GM18951 (cell line): Measurements from ENCODE around the gene MIPOL1.
"Not testable (repeated sequence)": the region's sequence is repeated elsewhere in the genome, so short reads cannot be mapped to it uniquely, and the experiment has no call there.

ENCODE experiments used
- POLR2A ChIP-seq: IDR thresholded peaks from 4 replicates; pipeline ENCODE4 v1.6.1; 2011; ENCODE audit warnings: mild to moderate bottlenecking; ENCODE audit not compliant: insufficient read length, insufficient read depth; ENCODE audit errors: extremely low read depth
- in situ Hi-C: fragments of 300-500 bp; cut with MboI; formaldehyde crosslinking; loops from one replicate; pipeline ENCODE4 v1.12.0; 2022; ENCODE audit warnings: low sequenced_read_pairs, mixed read lengths, inconsistent platforms; ENCODE audit not compliant: unreplicated experiment

Gene MIPOL1

DNA sequence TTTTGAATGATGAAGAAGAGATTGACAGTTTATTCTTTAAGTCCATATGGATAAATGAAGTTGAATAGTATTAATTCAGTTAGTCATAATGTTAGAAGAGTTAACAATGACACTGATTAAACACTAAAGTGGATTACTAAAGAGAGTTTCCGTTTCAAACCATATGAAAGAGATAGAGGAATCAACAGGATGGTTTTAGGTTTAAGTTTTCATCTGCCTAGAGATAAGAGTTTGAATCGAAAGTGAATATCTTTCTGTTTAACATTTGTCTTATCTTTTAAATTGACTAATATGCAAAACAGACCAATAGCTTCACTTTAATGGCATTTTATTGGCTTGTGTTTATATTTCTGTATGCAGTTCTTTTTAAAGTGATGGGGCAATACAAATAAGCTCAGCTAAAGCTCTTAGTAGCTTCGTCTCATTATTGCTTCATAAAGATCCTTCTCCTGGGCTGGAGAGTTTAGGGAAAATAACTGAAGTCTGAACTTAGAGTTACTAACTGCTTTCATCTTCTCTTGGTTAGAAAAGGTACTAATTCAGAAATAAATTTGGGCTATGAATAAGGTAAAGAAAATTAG, 66.0 kb downstream of the MIPOL1 start:
- no peak for TF ChIP-seq POLR2A
- in situ Hi-C loops, result no loop called here

DNA sequence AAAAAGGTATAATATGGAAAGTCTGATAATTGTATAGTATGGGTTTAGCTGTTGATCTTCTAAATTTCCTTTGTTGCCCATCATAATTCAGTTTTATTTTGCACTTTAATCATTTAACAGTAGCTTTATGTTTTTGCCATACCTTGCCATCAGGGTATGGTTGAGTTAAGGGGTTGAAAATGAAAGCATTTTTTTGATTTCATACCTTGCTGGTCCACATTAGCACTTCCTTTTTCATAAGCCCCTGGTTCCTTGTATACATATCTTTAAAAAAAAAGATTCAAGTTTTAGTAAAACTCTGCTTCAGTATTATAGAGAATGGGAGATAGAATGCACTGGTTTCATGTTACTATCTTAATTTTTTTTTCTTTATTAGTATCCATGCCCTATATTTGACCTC, 71.1 kb downstream of the MIPOL1 start:
- no peak for TF ChIP-seq POLR2A
- in situ Hi-C loops, result no loop called here

DNA sequence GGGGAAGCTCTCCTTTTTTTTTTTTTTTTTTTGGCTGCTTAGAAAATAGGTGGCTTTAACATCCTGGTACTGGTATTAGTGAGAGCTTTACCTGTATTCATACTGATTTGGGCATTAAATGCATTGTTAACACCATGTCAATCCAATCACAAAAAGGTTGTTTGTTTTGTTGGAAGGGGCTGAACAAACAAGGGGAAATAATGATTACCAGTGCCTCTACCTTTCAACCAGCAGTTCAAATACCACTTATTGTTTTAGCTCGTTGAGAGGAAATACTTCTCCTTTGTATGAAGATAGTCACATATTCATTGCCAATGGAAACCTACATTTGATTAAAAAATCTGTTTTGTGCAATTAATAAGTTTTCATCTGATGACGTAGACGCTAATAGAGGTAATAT, 72.9 kb downstream of the MIPOL1 start:
- no peak for TF ChIP-seq POLR2A
- in situ Hi-C loops, result no loop called here

DNA sequence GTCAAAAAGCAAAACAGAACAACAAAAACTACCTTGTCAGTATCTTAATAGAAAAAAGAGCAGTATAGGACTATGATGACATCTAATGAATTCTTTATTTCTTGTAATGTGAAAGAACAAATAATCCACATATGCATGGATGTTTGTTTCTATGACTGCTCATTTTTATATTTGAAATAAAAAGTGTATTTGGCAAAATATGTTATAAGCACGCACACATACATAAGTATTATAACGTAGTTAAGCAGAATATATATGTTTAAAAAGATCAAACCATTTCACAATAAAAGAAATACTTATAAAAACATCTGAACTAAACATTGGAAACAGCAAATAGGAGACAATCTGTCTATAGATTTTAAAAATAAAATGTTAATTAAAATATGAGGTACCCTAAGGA, 74.8 kb downstream of the MIPOL1 start:
- in situ Hi-C loops, result no loop called here
- TF ChIP-seq POLR2A, result no peak

DNA sequence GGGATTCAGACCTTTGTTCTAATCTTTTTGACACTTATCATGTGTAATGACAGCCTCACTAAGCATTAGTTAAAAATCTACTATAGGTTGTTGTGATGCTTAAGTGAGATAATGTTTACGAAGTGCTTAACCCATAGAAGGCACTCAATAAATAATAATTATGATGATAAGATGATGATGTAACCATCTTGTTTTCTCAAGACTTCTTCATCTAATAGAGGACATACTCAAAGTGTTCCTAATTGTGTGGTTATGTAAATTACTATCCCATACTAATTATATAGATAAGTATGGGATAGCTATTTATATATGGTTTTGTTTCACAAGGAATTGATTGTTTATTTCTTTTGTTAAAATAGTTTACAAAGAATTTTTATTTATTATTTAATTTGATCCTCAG, 76.9 kb downstream of the MIPOL1 start:
- in situ Hi-C loops, result no loop called here

DNA sequence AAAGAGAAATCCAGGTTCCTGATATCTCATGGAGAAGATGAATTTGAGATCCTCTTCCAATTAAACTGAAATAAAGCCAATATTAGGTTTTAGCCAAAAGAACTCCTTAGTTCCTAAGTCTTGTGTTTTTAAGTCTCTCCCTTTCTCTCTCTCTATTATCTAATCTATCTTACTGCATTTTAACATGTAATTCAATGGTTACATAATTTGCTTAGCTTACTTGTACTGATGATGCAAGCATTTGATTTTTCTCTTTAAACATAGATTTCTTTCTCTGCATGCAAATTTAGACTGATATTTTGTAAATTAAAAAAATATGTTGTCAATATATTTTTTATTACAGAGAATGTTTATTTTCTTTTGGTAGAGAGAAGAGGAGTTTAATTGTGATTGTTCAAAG, 78.2 kb downstream of the MIPOL1 start:
- no peak for TF ChIP-seq POLR2A
- in situ Hi-C loops, result no loop called here

More for the DNA sequence above, 76.9 kb downstream of the MIPOL1 start:
- TF ChIP-seq POLR2A, result no peak

DNA sequence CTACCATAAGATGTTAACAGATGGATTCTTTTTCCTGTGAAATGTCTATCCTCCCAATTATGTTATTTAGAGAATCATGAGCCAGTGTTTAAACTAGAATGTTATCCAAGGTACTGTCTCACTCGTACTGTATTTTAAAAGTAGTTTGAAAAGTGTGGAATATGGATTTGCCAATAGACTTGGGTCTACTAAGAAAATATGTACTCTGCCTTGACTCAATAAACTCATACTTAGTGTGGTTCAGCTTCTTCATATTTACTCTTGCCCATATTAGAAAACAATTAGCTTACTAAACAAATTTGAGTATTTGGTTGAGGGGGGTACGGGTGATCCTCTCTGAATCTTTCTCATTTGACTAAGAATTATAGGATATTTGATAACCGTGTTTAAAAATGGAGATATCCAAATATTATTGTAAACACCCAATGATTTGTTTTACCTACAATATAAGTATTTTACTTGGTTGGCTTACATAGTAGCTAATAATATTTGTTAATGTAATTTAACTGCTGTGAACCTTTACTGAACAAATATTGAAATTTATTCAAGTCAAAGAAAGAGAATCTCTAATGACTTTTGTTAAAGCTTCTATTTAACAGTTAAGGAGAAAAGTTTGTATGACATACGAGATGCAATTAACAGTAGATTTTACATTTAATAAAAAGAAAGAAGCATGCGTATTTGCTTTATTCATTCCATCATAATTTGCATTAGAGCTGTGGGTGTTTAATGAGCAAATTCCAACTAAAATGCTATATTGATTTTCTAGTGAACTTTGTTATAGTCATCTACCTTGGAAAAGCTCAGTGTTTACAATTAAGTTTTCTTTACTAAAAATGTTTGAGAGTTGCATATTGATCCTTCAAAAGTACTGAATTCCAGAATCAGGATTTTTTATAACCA, 81.2 kb downstream of the MIPOL1 start:
- in situ Hi-C loops, result no loop called here
- no peak for TF ChIP-seq POLR2A

DNA sequence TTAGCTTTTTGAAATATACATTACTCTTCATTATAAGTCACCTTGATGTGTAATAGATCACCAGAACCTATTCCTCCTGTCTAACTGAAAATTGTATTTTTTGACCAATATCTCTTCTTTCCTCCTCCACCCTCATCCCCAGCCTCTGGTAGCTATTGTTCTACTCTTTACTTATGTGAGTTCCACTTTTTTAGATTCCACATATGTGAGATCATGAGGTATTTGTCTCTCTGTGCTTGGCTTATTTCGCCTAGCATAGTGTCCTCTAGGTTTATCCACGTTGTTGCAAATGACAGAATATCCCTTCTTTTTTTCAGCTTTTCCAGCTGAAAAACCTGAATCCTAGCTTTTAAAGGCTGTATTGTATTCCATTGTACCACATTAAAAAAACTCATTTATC, 82.1 kb downstream of the MIPOL1 start:
- no peak for TF ChIP-seq POLR2A
- in situ Hi-C loops, result no loop called here

DNA sequence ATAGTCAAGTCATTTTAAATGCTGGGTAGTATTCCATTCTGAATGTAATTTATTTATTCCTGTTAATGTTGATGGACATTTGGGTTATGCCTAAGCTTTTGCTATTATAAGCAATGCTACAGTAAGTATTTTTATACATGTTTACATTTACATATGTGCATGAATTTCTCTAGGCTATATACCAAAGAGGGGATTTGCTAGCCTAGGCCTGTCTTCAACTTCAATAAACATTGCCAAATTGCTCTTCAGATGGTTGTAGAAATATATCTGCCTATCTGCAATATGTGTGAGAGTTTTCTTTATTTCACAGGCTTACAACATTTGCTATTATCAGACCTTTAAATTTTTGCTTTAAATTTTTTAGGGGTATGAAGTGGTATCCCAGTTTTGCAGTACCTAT, 87.0 kb downstream of the MIPOL1 start:
- in situ Hi-C loops, result no loop called here
- TF ChIP-seq POLR2A, result no peak

DNA sequence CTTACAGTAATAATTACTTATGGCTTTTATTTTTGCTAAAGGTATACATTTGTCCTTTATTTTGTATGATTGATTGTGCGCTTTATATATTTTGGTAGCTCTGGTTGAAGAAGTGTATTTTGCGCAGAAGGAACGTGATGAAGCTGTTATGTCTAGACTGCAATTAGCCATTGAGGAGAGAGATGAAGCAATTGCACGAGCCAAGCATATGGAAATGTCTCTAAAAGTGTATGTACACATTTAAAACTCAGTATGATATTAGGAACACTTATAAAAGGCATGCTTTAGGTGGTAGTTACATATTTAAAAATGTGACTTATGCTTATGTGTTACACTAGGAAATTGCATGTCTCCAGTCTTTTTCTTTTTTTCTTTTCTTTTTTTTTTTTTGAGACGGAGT, 87.5 kb downstream of the MIPOL1 start:
- in situ Hi-C loops, result no loop called here
- no peak for TF ChIP-seq POLR2A

DNA sequence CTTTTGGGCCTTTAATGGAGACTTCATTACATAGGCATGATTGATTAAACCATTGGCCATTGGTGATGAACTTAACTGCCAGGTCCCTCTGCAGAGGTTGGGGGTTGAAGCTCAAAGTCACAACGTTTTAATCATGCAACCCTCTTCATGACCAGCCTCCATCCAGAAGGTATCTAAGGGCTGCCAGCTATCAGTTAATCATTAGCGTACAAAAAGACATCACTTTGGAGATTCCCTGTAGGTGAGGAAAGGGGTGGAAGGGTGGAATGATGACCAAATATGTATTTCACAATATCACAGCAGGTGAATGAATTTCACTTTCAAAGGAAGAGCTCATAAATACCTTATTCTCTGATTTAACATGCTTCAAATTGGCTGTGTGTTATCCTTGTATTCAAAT, 92.0 kb downstream of the MIPOL1 start:
- TF ChIP-seq POLR2A, result no peak

DNA sequence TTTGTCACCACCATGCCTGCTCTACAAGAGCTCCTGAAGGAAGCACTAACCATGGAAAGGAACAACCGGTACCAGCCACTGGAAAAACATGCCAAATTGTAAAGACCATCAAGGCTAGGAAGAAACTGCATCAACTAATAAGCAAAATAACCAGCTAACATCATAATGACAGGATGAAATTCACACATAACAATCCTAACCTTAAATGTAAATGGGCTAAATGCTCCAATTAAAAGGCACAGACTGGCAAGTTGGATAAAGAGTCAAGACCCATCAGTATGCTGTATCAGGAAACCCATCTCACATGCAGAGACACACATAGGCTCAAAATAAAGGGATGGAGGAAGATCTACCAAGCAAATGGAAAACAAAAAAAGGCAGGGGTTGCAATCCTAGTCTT, 97.5 kb downstream of the MIPOL1 start:
- in situ Hi-C loops, result not testable (repeated sequence)

More for the DNA sequence above, 92.0 kb downstream of the MIPOL1 start:
- in situ Hi-C loops, result no loop called here

DNA sequence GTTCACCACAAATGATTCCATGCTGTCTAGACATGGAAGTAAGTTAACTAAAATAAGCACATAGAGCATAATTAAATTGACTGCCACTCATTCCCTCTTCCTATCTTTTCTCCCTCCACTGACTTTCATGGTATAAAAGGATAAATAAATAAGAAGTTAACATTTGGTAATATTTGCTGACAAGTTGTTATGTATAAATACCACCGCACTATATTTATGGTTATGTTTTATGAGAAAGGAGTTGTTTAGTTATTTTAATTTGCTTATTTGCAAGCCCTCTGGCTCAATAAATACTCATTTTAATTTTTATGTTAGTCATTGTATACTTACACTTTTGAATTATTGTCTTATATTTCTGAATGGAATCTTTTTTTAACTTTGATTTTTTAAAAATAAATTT, 113.5 kb downstream of the MIPOL1 start:
- no peak for TF ChIP-seq POLR2A
- in situ Hi-C loops, result no loop called here

DNA sequence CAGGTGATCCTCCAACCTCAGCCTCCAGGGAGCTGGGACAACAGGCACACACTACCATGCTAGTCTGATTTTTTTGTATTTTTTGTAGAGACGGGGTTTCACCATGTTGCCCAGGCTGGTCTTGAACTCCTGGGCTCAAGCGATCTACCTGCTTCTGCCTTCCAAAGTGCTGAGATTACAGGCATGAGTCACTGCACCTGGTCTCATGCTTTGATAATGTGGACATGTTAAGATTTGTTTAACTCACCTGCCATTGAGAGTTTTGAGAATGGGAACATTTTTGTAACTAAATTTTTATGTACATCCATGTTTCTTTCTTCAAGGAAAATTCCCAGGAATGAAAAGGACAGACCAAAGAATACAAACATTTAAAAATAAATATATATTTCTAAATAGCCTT, 121.2 kb downstream of the MIPOL1 start:
- TF ChIP-seq POLR2A, result no peak
- in situ Hi-C loops, result no loop called here
